GM21367 (cell line): Measurements from ENCODE around the gene GTF2I.
A peak's percentile ranks its signal among the peaks of the same experiment; 100 is the strongest.
"Not testable (repeated sequence)": the region's sequence is repeated elsewhere in the genome, so short reads cannot be mapped to it uniquely, and the experiment has no call there.

ENCODE experiments used
- ATAC-seq: cut with Tn5 transposase; IDR thresholded peaks from one replicate; pipeline ENCODE4 v1.9.1; 2021; ENCODE audit not compliant: unreplicated experiment

Gene GTF2I

DNA sequence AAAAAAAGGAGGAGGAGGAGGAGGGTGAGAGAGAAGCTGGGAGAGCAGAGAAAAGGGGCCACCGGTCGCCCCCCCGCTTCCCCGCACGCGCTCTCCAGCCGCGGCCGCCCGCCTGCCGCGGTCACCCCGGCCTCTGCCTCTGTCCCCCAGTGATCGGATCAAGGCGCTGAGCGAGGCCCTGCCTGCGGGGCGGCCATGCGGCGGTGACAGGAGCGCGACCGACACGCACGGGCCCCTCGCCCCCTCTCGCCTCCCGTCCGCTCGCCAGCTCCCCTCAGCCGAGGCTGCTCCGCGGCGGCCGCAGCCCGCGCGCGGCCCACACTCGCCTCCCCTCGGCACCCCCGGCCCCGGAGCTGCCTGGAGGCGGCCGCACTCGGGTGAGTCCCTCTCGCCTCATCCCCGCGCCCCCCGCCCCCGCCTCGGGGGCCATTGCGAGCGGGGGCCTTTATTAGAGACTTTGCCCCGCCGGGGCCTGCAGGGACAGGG is at the start of gene GTF2I:
Gene GTF2I, plus strand, starts transcription at position 27 of the 486 bp plus-strand sequence. CDS start 31,411 bp downstream, outside the sequence.
- ATAC-seq, result peak; percentile 4

DNA sequence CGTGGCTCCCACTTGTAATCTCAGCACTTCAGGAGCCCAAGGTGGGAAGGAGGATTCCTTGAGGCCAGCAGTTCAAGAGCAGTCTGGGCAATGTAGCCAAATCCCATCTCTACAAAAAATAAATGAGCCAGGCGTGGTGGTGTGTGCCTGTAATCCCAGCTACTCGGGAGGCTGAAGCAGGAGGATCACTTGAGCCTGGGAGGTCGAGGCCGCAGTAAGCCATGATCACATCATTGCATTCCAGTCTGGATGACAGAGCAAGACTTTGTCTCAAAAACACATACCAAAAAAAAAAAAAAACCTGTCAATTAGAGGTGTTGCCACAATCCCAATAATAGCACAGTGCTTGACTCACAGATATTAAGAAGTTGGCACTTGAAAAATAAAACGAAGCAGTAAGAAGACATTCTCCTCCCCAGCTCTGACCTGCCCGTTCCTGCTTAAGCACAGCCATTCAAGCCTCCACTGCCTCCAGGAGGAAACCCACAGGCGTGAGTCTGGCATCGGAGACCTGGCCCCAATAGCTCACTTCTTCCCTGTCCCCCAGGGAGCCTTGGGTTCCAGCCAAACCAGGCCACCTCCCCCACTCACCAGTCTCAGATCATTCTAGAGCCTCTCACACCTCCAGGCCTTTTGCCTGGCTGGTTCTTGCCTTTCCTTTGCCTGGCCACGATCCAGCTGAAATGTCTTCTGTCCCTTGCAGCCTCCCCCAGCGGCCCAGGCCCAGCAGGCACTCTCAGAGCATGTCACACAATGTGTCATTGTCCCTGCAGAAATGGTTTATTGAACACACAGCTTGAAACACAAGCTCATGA is 45.3 kb upstream of the GTF2I start:
- no peak for ATAC-seq

DNA sequence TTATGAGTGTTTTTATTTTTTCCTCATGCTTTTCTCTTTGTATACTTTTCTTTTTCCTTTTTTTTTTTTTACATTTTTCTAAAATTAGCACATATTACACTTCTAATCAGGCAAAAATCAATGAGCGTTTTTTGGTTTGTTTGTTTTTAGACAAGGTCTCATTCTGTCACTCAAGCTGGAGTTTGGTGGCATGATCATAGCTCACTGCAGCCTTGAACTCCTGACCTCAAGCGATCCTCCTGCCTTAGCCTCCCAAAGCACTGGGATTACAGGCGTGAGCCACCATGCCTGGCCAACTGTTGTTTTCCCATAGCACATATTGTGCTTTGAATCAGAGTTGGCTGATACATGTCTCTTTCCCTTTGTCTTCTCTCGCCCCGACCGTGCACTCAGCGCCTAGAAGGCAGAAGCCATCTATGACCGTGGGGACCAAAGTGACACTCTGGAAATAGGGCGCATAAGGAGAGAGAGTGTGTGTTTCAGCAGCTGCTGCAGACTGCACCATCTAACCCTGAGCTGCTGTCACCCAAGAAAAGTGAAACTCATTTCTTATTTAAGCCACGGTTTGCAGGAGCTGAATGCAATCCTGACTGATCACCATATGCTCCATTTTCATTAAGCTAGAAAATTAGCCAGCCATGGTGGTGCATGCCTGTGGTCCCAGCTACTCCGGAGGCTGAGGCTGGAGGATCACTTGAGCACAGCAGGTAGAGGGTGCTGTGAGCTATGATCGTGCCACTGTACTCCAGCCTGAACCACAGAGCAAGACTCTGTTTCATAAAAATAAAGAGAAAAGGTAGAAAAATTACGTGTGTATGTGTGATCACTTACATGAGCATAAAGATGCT is 41.4 kb upstream of the GTF2I start:
- no peak for ATAC-seq

DNA sequence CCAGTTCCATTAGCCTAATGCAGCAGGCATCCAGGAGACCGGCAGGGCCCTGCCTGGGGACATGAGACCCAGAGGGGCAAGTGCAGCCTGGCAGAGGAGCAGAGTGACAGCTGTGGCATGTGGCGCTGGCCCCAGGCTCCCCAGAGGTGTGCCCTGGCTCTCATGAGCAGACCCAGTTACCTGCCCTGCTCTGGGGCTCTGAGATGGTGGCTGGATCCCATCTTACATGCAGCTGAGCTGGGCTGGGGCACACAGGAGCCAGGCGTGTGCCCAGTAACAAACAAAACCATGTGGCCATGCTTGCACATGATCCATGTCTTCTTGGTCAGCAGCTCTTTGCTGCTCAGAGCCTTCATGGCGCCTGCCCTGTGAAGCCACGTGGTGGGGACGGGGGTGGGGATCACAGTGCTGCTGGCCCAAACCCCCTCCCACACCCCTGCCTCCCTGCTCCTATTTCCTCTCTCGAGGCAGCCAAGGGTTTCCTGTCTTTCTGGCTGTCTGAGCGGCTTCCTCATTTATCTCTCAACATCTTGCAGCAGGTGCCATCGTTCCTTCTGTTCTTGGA is 40.3 kb upstream of the GTF2I start:
- ATAC-seq, result no peak

DNA sequence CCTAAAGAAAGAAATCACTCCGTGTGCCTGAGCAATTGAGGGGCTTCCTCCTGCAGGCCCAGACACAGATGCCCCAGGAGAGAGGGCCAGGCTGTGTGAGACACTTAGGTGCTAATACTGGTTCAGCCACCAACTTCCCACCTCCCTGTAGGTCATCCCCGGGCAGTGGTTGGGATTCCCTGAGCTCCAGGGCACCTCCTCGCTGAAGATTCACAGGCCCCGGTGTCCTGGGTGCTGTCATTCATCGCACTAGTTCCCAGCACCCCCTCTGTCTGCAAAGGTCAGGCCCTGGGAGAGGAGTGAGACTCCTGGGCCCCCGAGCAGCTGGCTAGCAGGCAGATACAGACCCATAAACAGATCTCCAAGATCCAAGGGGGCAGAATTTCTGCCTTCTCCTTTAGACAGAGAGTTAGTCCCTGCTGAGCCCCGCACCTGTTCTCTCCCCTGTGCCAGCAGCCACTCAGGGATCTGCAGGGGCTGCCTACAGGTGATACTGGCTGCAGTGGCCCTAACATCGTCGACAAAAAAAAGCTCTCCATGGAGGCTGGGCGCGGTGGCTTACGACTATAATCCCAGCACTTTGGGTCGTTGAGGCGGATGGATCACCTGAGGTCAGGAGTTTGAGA is 38.2 kb upstream of the GTF2I start:
- ATAC-seq, result no peak

DNA sequence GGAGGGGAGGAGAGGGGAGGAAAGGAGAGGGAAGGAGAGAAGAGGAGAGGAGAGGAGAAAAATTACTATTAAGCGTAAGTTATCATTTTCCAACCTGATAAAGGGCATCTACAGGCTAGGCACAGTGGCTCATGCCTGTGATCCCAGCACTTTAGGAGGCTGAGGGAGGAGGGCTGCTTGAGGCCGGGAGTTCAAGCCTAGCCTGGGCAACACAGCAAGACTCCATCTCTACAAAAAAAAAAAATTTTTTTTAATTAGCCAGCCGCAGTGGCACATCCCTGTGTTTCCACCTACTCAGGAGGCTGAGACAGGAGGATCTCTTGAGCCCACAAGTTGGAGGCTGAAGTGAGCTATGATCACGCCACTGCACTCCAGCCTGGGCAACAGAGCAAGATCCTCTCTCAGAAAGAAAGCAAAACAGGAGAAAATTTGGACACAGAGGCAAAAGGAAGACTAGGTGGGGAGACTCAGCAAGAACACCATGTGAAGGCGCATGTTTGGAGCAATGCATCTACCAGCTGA is 35.2 kb upstream of the GTF2I start:
- no peak for ATAC-seq

DNA sequence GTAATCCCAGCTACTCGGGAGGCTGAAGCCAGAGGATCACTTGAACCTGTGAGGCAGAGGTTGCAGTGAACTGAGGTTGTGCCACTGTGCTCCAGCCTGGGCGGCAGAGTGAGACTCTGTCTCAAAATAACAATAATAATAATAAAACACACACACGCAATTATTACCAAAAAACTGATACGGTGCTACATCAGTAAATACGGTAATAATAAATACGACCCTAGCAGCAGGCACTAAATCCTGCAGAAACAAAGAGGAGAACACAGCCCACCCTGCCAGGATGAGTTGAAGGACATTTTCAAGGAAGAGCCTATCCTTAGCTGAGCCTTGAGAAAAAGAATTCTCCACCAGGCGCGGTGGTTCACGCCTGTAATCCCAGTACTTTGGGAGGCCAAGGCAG is 34.4 kb upstream of the GTF2I start:
- no peak for ATAC-seq

DNA sequence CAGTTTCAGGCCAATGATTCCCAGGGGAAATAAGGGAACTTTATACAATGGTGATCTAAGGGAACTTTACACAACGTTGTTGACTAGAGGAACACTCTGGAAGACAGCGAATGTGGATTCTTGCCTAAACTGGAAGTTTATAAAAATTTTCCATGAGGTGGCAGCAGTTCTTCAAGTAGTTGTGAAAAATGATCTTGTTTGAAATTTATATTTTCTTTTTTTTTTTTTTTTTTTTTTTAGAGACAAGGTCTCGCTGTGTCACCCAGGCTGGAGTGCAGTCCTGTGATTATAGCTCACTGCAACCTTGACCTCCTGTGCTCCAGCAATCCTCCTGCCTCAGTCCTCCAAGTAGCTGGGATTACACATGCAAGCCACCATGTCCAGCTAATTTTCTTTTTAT is 32.1 kb upstream of the GTF2I start:
- no peak for ATAC-seq

DNA sequence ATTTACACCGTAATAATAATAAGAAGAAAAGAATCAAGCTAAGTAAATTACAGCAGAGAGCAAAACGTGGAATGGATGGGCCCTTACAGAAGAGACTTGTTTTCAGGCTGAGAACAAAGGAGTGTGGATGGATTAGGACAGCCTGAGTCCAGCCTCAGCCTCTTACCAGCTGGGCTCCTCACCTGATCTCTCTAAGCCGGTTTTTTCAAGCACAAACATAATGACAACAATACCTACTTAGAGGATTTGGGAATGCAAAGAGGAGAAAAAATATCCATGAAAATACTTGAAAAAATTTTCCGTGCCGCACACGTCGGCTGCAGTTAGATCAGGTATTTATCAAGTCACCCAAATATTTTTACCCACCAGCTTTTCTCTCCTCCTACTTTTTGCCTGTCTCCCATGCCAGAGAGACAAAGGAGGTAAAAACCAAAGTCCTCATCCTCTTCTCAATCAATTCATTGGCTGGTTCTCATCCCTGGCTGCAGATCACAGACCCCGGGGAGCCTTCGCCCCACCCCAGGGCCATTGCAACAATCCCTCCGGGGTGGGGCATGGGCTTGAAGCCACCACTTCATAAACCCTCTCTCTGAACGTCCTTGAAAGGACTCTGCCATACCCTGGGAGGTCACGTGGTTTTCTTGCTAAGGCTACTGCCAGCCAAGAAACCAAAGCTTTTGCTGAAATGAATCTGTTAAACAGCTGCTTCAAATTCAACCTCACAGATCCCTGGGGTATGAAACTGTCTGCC is 29.7 kb upstream of the GTF2I start:
- no peak for ATAC-seq

DNA sequence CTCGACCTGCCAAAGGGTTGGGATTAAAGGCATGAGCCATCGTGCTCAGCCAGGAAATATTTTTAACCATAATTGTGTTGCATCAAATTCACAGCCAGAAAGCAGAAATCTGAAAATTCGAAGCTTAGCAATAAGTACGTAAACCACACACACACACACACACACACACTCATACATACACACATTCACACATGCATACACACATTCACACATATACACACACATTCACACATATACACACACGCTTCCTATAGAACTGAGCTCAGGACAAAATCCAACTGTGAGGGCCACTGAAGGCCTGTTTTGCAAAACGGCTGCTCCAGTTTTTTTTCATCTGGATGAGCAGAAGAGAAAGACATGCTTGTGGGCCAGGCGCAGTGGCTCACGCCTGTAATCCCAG is 25.0 kb upstream of the GTF2I start:
- no peak for ATAC-seq

DNA sequence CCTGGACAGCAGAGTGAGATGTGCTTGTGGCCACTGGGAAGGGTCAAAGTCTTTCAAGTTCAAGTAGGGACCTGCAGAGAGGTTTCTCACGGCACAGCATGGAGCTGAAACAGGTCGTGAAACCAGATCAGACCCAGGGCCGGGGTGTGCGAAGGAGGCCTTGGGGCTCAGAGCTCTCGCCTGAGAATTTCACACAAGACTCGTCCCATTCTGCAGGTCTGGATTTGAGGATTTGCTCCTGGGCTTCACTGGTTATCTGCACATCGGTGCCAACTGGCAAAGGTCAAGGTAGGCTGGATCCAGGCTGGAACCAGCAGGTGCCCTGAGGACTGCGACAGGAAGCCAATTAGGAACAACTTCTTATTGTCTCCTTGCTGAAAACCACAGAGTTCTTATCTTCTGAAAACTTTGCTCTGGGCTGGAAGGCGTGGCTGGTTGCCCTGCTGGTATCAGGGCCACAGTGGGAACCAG is 24.0 kb upstream of the GTF2I start:
- no peak for ATAC-seq

DNA sequence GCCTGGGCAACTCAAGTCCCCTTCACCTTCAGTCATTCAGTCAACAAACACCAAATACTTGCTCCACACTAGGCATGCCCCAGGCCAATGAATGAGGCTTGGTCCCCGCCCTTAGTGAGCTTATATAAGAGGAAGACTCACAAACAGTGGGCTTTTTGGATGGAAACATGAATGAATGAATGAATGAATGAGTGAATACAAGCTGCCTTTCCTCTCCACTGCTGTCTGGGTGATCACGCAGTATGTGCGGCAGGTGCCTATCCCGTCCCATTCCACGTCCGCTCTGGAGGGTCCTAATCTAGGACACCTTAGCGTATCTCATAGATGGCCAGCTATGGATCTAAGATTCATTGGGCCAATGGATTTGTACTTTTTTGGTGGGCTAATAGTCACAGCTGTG is 19.8 kb upstream of the GTF2I start:
- ATAC-seq, result no peak

DNA sequence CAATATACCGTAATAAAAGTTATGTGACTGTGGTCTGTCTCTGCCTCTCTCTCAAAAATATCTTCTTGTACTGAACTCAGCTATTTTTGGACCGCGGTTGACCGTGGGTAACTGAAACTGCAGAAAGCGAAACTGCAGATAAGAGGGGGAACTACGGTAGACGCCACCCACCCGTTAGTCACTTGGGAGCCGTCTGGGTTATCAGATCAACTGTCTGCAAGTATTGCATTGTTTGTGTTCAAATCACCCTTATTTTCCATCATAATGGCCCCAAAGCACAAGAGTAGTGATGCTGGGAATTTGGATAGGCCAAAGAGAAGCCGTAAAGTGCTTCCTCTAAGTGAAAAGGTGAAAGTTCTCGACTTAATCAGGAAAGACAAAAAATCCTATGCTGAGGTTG is 7.5 kb upstream of the GTF2I start:
- peak; percentile 68 for ATAC-seq

DNA sequence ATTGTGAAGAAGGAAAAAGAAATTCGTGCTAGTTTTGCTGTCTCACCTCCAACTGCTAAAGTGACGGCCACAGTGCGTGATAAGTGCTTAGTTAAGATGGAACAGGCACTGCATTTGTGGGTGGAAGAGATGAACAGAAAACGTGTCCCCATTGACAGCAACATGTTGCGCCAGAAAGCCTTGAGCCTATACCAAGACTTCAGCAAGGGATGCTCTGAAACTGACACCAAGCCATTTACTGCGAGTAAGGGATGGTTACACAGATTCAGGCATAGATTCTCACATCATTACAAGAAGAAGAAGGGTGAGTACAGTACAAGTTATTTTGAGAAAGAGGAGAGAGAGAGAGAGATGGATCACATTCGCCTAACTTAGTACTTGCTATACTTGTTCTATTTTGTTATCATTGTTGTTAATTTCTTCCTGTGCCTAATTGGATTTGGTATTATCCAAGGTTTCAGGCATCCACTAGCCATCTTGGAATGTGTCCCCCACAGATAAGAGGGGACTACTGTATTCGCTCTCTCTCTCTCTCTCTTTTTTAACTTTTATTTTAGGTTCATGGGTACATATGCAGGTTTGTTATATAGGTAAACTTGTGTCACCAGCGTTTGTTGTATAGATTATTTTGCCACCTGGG is 6.9 kb upstream of the GTF2I start:
- not testable (repeated sequence) for ATAC-seq

DNA sequence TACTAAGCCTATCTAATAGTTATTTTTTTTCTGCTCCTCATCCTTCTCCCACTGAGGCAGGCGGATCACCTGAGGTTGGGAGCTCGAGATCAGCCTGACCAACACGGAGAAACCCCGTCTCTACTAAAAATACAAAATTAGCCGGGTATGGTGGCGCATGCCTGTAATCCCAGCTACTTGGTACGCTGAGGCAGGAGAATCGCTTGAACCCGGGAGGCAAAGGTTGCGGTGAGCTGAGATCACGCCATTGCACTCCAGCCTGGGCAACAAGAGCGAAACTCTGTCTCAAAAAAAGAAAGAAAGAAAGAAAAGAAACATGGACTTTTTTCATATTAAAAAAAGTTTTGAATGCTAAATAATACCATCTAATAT is 6.4 kb upstream of the GTF2I start:
- not testable (repeated sequence) for ATAC-seq

DNA sequence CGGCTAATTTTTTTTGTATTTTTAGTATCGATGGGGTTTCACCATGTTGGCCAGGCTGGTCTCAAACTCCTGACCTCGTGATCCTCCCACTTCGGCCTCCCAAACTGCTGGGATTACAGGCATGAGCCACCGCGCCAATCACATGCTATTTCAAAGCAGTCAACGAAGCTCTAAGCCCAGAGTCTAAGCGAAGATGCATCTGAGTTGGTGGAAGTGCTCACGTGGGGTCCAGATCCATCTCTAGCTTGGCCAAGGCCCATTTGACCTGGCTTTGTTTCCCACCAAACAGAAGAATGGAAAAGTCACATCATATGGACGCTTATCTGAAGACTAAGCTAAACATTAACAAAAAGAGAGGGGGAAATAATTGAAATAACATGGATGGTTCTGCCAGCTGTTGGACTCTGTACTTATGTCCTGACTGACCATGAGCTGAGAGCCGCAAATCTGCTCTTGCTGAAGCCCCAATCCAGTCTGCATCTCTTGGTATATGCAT is 3.8 kb upstream of the GTF2I start:
- no peak for ATAC-seq

DNA sequence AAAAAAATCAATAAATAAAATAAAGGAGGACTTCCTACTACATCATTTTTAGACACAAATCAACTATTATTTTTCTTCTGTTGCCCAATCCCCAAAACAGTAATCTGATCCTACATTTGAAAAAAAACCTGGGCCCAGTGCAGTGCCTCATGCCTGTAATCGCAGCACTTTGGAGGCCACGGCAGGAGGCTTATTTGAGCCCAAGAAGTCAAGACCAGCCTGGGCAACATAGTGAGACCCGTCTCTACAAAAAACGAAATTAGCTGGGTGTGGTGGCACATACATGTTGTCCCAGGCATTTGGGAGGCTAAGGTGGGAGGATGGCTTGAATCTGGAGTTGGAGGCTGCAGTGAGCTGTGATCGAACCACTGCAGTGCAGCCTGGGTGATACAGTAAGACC is 2.7 kb upstream of the GTF2I start:
- ATAC-seq, result no peak

DNA sequence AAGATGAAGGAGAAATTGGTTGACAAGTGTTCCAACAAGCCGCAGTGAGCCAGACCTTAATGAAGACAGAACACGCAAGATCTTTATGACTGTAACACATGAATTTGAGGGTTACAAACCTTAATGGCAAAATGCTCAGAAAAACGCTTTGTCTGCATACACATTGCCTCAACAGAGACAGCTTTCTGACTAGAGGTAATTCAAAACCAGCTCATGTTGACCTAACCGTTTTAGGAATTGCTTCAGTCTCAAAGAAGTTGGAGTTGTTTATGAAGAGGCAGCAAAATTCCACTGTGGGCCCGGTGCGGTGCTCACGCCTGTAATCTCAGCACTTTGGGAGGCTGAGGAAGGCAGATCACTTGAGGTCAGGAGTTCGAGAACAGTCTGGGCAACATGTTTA is 2.2 kb upstream of the GTF2I start:
- no peak for ATAC-seq

DNA sequence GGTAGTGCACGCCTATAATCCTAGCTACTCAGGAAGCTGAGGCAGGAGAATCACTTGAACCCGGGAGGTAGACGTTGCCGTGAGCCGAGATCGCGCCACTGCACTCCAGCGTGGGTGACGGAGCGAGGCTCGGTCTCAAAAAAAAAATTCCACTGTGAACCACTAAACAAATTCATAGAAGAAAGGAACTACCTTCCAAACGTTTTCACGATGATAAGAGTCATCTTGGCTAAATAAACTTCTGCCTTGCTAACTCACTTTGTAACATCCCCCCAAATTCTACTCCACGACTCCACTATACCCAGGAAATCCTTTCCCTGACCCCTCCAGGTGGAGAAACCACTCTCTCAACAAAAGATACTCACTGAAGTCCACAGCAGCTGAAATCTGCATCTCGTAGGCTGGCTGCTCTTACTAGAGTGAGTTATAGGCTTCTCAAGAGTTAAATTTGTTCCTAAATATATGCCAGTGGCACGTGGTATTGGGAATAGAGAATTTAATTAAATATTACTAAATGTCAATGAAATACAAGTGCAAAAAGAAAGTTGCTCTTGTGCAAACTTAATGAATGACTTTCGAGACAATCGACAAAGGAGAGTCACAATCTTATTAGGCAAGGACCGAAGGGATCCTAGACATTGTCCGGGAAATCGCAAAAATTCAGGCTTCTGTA is 1.6 kb upstream of the GTF2I start:
- no peak for ATAC-seq
